HUES48 (cell line): Measurements from ENCODE around the gene SLC6A6.

Experiments
- H3K27ac ChIP-seq: one replicate; pipeline ENCODE4 v1.7.0; 2013; ENCODE audit warnings: low read depth, low read length, inconsistent platforms
- H3K27me3 ChIP-seq: 2 replicates; pipeline ENCODE4 v1.6.1; 2013; ENCODE audit warnings: mild to moderate bottlenecking, low read length; ENCODE audit not compliant: control insufficient read depth, insufficient read depth
- H3K36me3 ChIP-seq: 2 replicates; pipeline ENCODE4 v1.6.1; 2013; ENCODE audit warnings: low read length; ENCODE audit not compliant: control insufficient read depth, insufficient read depth
- H3K4me1 ChIP-seq: 2 replicates; pipeline ENCODE4 v1.6.1; 2013; ENCODE audit warnings: mild to moderate bottlenecking, low read length; ENCODE audit not compliant: control insufficient read depth, insufficient read depth
- H3K4me3 ChIP-seq: 2 replicates; pipeline ENCODE4 v1.5.1; 2013; ENCODE audit warnings: mild to moderate bottlenecking, low read depth, low read length
- H3K9ac ChIP-seq: 2 replicates; pipeline ENCODE4 v1.6.1; 2013; ENCODE audit warnings: mild to moderate bottlenecking, low read depth, low read length, moderate library complexity
- H3K9me3 ChIP-seq: 2 replicates; pipeline ENCODE4 v1.6.1; 2013; ENCODE audit warnings: low read length; ENCODE audit not compliant: control insufficient read depth, insufficient read depth

Gene SLC6A6

GRCh38 chr3:14490255-14490654 is 87.8 kb downstream of the SLC6A6 start:
- Histone ChIP-seq H3K27ac (no peak overlapping the region), H3K9me3 (no peaks in the 10 kb centered on the region), H3K4me1 (no peaks in the 10 kb centered on the region), H3K27me3 (no peaks in the 10 kb centered on the region), H3K9ac (no peak overlapping the region), H3K4me3 (no peak overlapping the region), H3K36me3 (peaks cover 38% of the 10 kb centered on the region)

- H3K4me3 ChIP-seq: no peak overlapping the region
- no peak overlapping the region for H3K9ac ChIP-seq
- no peaks in the 10 kb centered on the region for H3K27me3 ChIP-seq
- H3K27ac ChIP-seq: no peak overlapping the region
- no peaks in the 10 kb centered on the region for H3K4me1 ChIP-seq
- no peaks in the 10 kb centered on the region for H3K9me3 ChIP-seq
- H3K36me3 ChIP-seq: peaks cover 32% of the 10 kb centered on the region
These were observed 88.4 kb downstream of the SLC6A6 start for GRCh38 chr3:14490831-14491230.

- Histone ChIP-seq H3K9me3 (no peaks in the 10 kb centered on the region), H3K27me3 (no peaks in the 10 kb centered on the region), H3K27ac (no peak overlapping the region), H3K36me3 (peaks cover 25% of the 10 kb centered on the region), H3K4me1 (no peaks in the 10 kb centered on the region), H3K4me3 (no peak overlapping the region), H3K9ac (no peak overlapping the region)
These were observed 89.2 kb downstream of the SLC6A6 start for GRCh38 chr3:14491396-14492190.

GRCh38 chr3:14492948-14493881 is 90.8 kb downstream of the SLC6A6 start:
- Histone ChIP-seq H3K27me3 (no peaks in the 10 kb centered on the region), H3K4me3 (no peak overlapping the region), H3K9ac (no peak overlapping the region), H3K9me3 (no peaks in the 10 kb centered on the region), H3K27ac (no peak overlapping the region), H3K36me3 (peaks cover 12% of the 10 kb centered on the region), H3K4me1 (no peaks in the 10 kb centered on the region)

GRCh38 chr3:14494279-14494972 is 92.0 kb downstream of the SLC6A6 start:
- Histone ChIP-seq H3K4me3 (no peak overlapping the region), H3K36me3 (peaks cover 3% of the 10 kb centered on the region), H3K27ac (no peak overlapping the region), H3K4me1 (no peaks in the 10 kb centered on the region), H3K27me3 (no peaks in the 10 kb centered on the region; the same call in 1 of the 2 replicates), H3K9ac (no peak overlapping the region), H3K9me3 (no peaks in the 10 kb centered on the region)

- no peaks in the 10 kb centered on the region for H3K9me3 ChIP-seq
- no peaks in the 10 kb centered on the region; the same call in 1 of the 2 replicates for H3K27me3 ChIP-seq
- H3K27ac ChIP-seq: no peak overlapping the region
- no peak overlapping the region for H3K4me3 ChIP-seq
- H3K36me3 ChIP-seq: no peaks in the 10 kb centered on the region
- no peak overlapping the region for H3K9ac ChIP-seq
- H3K4me1 ChIP-seq: no peaks in the 10 kb centered on the region
These were observed 92.5 kb downstream of the SLC6A6 start for GRCh38 chr3:14494973-14495300.

GRCh38 chr3:14496351-14496750 is 93.9 kb downstream of the SLC6A6 start:
- Histone ChIP-seq H3K36me3 (no peaks in the 10 kb centered on the region), H3K4me1 (no peaks in the 10 kb centered on the region), H3K27ac (no peak overlapping the region), H3K27me3 (no peaks in the 10 kb centered on the region; the same call in 1 of the 2 replicates), H3K4me3 (no peak overlapping the region), H3K9me3 (no peaks in the 10 kb centered on the region), H3K9ac (no peak overlapping the region)

- H3K9ac ChIP-seq: no peak overlapping the region
- H3K27me3 ChIP-seq: no peaks in the 10 kb centered on the region; the same call in 1 of the 2 replicates
- no peaks in the 10 kb centered on the region for H3K36me3 ChIP-seq
- H3K27ac ChIP-seq: no peak overlapping the region
- no peak overlapping the region for H3K4me3 ChIP-seq
- H3K4me1 ChIP-seq: no peaks in the 10 kb centered on the region
- 0 out of 2 replicates have a peak, but pooled peaks cover under 1% of the 10 kb centered on the region for H3K9me3 ChIP-seq
These were observed 94.9 kb downstream of the SLC6A6 start for GRCh38 chr3:14497321-14497720.

GRCh38 chr3:14502472-14502871 is 100.1 kb downstream of the SLC6A6 start:
- Histone ChIP-seq H3K9ac (no peak overlapping the region), H3K27ac (no peak overlapping the region), H3K4me1 (no peaks in the 10 kb centered on the region), H3K4me3 (no peak overlapping the region), H3K9me3 (peaks cover 8% of the 10 kb centered on the region; the same call in 1 of the 2 replicates), H3K27me3 (no peaks in the 10 kb centered on the region; the same call in 1 of the 2 replicates), H3K36me3 (no peaks in the 10 kb centered on the region)

GRCh38 chr3:14503033-14503705 is 100.8 kb downstream of the SLC6A6 start:
- Histone ChIP-seq H3K9ac (no peak overlapping the region), H3K27ac (no peak overlapping the region), H3K4me3 (no peak overlapping the region), H3K9me3 (peaks cover 8% of the 10 kb centered on the region; the same call in 1 of the 2 replicates), H3K27me3 (no peaks in the 10 kb centered on the region; the same call in 1 of the 2 replicates), H3K4me1 (no peaks in the 10 kb centered on the region), H3K36me3 (no peaks in the 10 kb centered on the region)
